Esophagus mucosa (tissue), 1 donor: ENCODE results near the gene TARBP2. TPM values are rescaled to one million over a fixed set of nuclear protein-coding genes. Genes with fewer than 3 reads are reported as not detected.
"Not testable (repeated sequence)": the region's sequence is repeated elsewhere in the genome, so short reads cannot be mapped to it uniquely, and the experiment has no call there.

Experiments used
- ATAC-seq: fragments of 200-7000 bp; cut with Tn5 transposase; one replicate; pipeline ENCODE4 v1.9.1; 2020
- total RNA-seq: library from RNA; stranded (reverse); gene quantifications from one replicate; pipeline ENCODE4 v1.2.4, GENCODE V29; 2023
- donor health status: DM: yes; HTN: yes; CAD: no.

Gene TARBP2
- total RNA-seq, 1 donor from 2014 or later, result 19.3 TPM

DNA sequence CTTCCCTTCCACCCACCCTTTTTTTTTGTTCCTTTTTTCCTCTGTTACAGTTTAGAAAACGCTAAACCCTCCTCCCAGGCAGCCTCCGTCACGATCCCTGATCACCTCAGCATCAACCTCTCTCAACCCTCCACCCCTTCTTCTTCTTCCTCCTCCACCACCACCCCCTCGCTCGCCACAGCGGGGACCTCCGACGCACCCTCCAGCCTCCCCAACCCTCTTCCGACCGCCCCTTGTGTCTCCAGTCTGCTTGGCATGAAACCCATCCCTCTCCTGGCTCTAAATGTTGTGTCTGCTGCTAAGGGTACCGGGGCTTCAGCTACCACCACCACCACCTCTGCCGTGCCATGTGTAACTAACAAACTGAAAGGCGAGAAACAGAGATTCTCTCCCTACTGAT, 26.3 kb upstream of the TARBP2 start:
- ATAC-seq, result no peak

DNA sequence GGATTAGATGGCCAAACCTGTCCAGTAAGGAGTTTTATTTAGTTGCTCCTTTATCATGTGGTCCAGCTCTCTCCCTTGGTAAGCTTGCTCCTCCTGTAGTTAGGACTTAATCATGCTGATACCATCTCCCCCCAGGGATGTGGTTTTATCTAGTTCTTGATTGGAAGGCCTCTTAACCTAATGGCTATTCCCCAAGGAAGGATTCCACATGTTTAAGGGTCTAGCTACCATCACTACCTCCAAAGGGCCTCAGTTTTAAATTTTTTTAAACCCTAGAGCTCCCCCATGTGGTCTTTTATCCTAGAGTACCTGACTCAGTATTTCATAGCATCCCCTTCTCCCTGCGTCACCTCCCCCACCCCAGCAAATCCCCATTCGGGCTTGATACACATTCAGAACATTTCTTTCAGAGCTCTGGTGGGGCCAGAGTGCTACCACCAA, 24.3 kb upstream of the TARBP2 start:
- ATAC-seq, result no peak

- ATAC-seq, result no peak
These were observed 22.2 kb upstream of the TARBP2 start for GRCh38 chr12:53478865-53479264.

DNA sequence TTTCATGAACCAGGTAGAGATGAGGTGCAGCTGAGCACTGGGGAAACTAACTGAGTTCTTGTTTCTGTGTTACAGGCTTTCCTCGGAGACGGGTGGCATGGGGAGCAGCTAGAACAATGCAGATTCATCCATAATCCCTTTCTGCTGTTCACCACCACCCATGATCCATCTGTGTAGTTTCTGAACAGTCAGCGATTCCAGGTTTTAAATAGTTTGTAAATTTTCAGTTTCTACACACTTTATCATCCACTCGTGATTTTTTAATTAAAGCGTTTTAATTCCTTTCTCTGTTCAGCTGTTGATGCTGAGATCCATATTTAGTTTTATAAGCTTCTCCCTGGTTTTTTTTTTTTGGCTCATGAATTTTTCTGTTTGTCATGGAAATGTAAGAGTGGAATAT, 21.8 kb upstream of the TARBP2 start:
- no peak for ATAC-seq

GRCh38 chr12:53480491-53481442, 20.3 kb upstream of the TARBP2 start:
- ATAC-seq, result no peak

- ATAC-seq, result not testable (repeated sequence)
These were observed 19.6 kb upstream of the TARBP2 start for GRCh38 chr12:53481458-53481857.

DNA sequence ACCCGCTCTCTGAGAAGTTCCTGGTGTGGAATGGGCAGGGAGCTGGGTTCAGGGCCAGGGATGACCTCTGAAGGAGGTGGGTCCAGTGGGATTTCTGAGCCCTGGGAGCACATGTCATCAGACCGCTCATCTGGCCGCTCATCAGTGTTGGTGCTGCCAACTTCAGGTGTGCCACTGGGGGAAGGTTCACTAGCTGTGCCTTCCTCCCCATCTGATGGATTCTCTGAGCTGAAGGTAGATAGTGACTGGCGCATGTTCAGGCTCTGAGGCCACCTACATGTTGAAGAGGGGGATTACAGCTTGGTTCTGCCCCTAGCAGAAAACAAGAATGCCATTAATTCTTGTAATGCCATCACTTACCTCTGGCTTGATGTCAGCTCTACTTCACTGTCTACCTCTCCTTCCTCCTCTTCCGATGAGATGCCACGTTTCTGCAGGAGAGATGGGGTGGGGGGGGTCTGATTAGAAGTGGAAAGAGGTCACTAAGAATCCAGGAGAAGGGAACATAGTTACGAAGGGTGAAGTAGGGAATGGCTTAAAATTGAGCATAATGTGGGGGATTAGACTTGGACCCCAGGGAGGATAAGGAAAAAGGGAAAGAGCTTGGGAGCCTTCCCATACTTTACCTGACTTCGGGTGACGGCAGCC, 19.0 kb upstream of the TARBP2 start:
- no peak for ATAC-seq

GRCh38 chr12:53482626-53483168, 18.4 kb upstream of the TARBP2 start:
- ATAC-seq, result peak; percentile 12

- peak; percentile 30 for ATAC-seq
These were observed 17.7 kb upstream of the TARBP2 start for GRCh38 chr12:53483225-53483978.

DNA sequence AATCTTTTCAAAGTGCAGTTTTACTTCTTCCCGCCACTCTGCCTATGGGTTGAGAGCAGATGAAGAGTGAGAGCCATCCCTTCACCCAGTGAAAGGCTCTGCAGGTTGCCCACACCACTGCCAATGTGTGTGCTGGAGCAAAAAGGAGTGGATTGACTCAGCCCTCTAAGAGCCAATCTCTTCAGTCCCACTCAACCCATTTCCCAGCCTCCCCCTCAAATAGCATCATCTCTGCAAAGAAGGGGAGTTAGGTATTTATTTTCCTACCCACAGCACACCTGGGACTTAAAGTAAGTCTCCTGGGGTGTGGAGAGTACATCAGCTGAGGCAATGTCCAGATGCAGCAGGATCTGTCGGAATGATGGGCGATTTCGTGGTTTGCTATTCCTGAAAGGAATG, 17.1 kb upstream of the TARBP2 start:
- no peak for ATAC-seq

GRCh38 chr12:53484686-53485575, 16.2 kb upstream of the TARBP2 start:
- ATAC-seq, result no peak

DNA sequence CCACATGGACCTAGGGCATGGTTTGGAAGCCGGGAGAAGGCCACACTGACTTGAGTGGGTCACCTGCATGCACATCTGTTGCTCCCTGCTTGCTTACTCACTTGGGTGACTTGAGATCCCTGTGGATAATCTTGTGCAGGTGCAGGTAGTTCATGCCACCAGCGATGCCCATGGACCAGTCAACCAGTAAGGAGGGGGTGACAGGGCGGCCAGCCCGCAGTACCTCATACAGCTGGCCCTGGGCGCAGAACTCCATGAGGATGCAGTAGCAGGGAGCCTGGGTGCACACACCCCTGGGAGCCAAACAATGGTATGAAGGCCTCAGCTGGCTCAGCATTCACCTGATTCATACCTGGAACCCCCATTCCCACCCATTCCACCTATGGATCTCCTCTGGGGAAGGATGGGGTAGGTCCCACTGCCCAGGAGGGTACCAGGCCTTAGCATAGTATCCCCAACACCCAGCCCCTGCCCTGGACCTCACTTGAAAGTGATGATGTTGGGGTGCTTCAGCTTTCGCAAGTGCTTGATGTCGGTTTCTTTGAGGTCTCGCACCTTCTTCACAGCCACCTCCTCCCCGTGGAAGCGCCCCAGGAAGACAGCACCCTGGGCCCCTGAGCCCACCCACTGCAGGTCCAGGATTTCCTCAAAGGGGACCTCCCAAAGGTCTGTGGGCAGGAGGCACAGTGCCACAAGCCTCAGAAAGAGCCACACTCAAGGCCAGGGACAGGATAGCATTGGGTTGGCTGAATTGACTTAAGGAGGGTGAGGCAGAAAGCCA, 14.9 kb upstream of the TARBP2 start:
- no peak for ATAC-seq

GRCh38 chr12:53486736-53487487, 14.2 kb upstream of the TARBP2 start:
- peak; percentile 2 for ATAC-seq

DNA sequence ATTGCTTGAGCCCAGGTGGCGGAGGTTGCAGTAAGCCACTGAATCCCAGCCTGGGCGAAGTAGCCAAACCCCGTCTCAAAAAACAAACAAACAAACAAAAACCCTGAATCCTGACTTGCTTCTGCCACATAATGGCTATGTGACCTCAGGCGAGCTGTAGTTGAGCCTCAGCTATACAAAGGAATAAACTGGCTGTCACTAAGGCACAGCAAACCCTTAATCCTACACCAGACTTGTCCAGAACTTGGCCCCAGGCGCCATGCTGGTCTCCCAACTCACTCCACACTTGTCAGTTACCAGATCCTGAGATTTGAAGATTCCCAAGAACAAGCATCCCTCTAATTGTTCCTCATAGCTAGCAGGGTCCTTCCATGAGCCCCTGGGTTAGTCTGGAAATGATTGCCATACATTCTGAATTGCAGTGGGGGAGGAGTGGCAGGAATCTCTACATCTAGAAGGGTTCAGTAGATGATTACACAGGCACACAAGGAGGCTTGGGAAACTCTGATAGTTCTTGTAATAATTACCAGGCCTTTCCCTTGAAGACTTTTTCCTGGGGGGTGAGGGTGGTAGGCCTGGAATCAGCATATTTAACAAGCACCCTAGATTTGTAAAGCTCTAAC, 11.7 kb upstream of the TARBP2 start:
- ATAC-seq, result no peak

GRCh38 chr12:53492188-53492587, 8.9 kb upstream of the TARBP2 start:
- no peak for ATAC-seq

- ATAC-seq, result peak; percentile 93
These were observed 8.1 kb upstream of the TARBP2 start for GRCh38 chr12:53492830-53493609.

- ATAC-seq, result no peak
These were observed 7.3 kb upstream of the TARBP2 start for GRCh38 chr12:53493610-53494391.
